Hepatocyte (in vitro differentiated cells): ENCODE results near the gene BUD13. TPM values are rescaled to one million over a fixed set of nuclear protein-coding genes. Genes with fewer than 3 reads are reported as not detected.
A peak's percentile ranks its signal among the peaks of the same experiment; 100 is the strongest.
"Not testable (repeated sequence)": the region's sequence is repeated elsewhere in the genome, so short reads cannot be mapped to it uniquely, and the experiment has no call there.

Source experiments
- DNase-seq: peaks from one replicate; pipeline ENCODE4 v3.0.0-alpha.2; 2016; ENCODE audit warnings: low spot score
- H2AFZ ChIP-seq: fragments of 200-600 bp; sonication (generic); 2 replicates; pipeline ENCODE4 v1.6.0; 2016; ENCODE audit warnings: antibody characterized with exemption, mild to moderate bottlenecking
- H3K27ac ChIP-seq: fragments of 200-600 bp; sonication (generic); 2 replicates; pipeline ENCODE4 v1.5.1; 2016; ENCODE audit warnings: mild to moderate bottlenecking
- H3K27me3 ChIP-seq: fragments of 200-600 bp; sonication (generic); 2 replicates; pipeline ENCODE4 v1.6.1; 2016
- H3K36me3 ChIP-seq: fragments of 200-600 bp; sonication (generic); replicated peaks from 2 replicates; pipeline ENCODE4 v1.5.1; 2016; ENCODE audit warnings: low read depth; ENCODE audit not compliant: insufficient read depth
- H3K4me1 ChIP-seq: fragments of 200-600 bp; sonication (generic); 2 replicates; pipeline ENCODE4 v1.5.1; 2016; ENCODE audit warnings: mild to moderate bottlenecking, moderate library complexity; ENCODE audit not compliant: insufficient read depth
- H3K4me2 ChIP-seq: fragments of 200-600 bp; sonication (generic); 2 replicates; pipeline ENCODE4 v1.6.0; 2016
- H3K4me3 ChIP-seq: fragments of 200-600 bp; sonication (generic); 2 replicates; pipeline ENCODE4 v1.5.1; 2016; ENCODE audit warnings: mild to moderate bottlenecking
- H3K79me2 ChIP-seq: fragments of 200-600 bp; sonication (generic); 2 replicates; pipeline ENCODE4 v1.6.0; 2017; ENCODE audit warnings: mild to moderate bottlenecking
- H3K9me2 ChIP-seq: fragments of 200-600 bp; sonication (generic); replicated peaks from 2 replicates; pipeline ENCODE4 v1.6.0; 2017; ENCODE audit warnings: mild to moderate bottlenecking; ENCODE audit not compliant: insufficient read depth
- H3K9me3 ChIP-seq: fragments of 200-600 bp; sonication (generic); 2 replicates; pipeline ENCODE4 v1.5.1; 2016; ENCODE audit warnings: low read depth, mild to moderate bottlenecking
- H4K20me1 ChIP-seq: fragments of 200-600 bp; sonication (generic); 2 replicates; pipeline ENCODE4 v1.6.0; 2016; ENCODE audit warnings: mild to moderate bottlenecking; ENCODE audit not compliant: insufficient read depth, poor library complexity, severe bottlenecking
- EZH2 ChIP-seq: fragments of 200-600 bp; sonication (generic); IDR thresholded peaks from 2 replicates; pipeline ENCODE4 v1.6.1; 2016; ENCODE audit warnings: antibody characterized with exemption, mild to moderate bottlenecking, borderline replicate concordance
- EZH2phosphoT487 ChIP-seq: fragments of 200-600 bp; sonication (generic); IDR thresholded peaks from one replicate; pipeline ENCODE4 v1.6.1; 2018; ENCODE audit warnings: antibody characterized with exemption, mild to moderate bottlenecking, low read depth, moderate library complexity; ENCODE audit not compliant: unreplicated experiment, severe bottlenecking
- WGBS: methylation state at CpG from one replicate; pipeline ENCODE4 v1.1.6; 2016; ENCODE audit warnings: low lambda C conversion rate; ENCODE audit errors: missing lambda C conversion rate; 5-methylcytosine and 5-hydroxymethylcytosine counted together
- polyA plus RNA-seq: library from polyadenylated mRNA; unstranded; fragments of >200 nt; fragmentation: Nextera tagmentation; extraction: Ambion mirVana; gene quantifications from 2 replicates; pipeline ENCODE4 v1.2.1, GENCODE V29; 2016
- total RNA-seq: library from RNA; depleted of rRNA; stranded (reverse); fragments of >200 nt; gene quantifications from 2 replicates; pipeline ENCODE4 v1.2.3, GENCODE V29; 2014
- TF ChIP-seq, protein P1 (sequence below): fragments of 200-600 bp; sonication (generic); IDR thresholded peaks from 2 replicates; pipeline ENCODE4 v1.5.1; 2016; ENCODE audit warnings: antibody characterized with exemption, mild to moderate bottlenecking; ENCODE audit not compliant: poor library complexity

Gene BUD13
- total and polyA plus RNA-seq, 2 experiments from 2014 or later: 11.1 to 12.6 TPM

DNA sequence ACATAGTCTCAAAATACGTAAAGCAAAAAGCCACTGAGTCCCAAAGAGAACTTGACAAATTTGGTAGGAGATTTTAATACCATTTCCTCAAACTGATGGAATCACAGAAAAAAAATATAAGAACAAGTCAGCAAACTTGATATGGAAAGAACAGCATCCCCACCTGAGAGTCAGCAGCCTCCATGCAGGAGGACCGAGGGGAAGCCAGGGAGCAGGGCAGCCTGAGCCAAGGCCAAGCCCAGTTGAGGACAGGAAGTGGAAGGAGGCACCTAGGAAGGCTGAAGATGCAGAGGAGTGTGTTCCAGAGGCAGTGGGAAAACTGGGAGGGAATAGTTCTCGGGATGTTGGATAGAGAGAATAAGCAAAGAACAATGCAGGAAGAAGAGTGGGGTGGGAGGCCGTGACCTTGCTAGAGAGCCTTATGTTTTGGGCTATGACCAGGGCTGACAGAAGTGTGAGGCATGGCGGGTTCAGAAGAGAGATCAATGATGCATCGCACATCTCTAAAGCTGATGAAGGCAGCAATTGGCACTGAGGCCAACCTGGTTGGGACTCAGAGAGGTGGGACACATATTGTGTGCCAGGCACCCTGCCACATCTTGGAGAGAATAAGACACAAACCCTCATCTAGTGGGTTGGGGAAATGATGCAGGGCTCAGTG, 34.9 kb upstream of the BUD13 start:
- H3K79me2 ChIP-seq: no peaks in the 10 kb centered on the region
- H3K4me1 ChIP-seq: peaks cover 6% of the 10 kb centered on the region
- no peak for DNase-seq
- no peak overlapping the region for H3K4me2 ChIP-seq
- TF ChIP-seq EZH2phosphoT487 (no peak), EZH2 (no peak)
- TF ChIP-seq, protein P1, sequence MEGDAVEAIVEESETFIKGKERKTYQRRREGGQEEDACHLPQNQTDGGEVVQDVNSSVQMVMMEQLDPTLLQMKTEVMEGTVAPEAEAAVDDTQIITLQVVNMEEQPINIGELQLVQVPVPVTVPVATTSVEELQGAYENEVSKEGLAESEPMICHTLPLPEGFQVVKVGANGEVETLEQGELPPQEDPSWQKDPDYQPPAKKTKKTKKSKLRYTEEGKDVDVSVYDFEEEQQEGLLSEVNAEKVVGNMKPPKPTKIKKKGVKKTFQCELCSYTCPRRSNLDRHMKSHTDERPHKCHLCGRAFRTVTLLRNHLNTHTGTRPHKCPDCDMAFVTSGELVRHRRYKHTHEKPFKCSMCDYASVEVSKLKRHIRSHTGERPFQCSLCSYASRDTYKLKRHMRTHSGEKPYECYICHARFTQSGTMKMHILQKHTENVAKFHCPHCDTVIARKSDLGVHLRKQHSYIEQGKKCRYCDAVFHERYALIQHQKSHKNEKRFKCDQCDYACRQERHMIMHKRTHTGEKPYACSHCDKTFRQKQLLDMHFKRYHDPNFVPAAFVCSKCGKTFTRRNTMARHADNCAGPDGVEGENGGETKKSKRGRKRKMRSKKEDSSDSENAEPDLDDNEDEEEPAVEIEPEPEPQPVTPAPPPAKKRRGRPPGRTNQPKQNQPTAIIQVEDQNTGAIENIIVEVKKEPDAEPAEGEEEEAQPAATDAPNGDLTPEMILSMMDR: no peak
- H3K9me2 ChIP-seq: no peaks in the 10 kb centered on the region
- H3K27me3 ChIP-seq: no peaks in the 10 kb centered on the region
- H3K4me3 ChIP-seq: no peak overlapping the region
- no peak overlapping the region for H2AFZ ChIP-seq
- H3K9me3 ChIP-seq: no peaks in the 10 kb centered on the region
- peak overlapping the region; percentile 56 for H3K27ac ChIP-seq
- no peaks in the 10 kb centered on the region for H3K36me3 ChIP-seq
- H4K20me1 ChIP-seq: no peaks in the 10 kb centered on the region
- 89% methylated on average over 6 of the region's 6 CpGs for WGBS

GRCh38 chr11:116804001-116804400, 31.2 kb upstream of the BUD13 start:
- Histone ChIP-seq H3K9me2 (no peaks in the 10 kb centered on the region), H3K27ac (no peak overlapping the region), H3K9me3 (no peaks in the 10 kb centered on the region), H3K27me3 (no peaks in the 10 kb centered on the region), H3K4me3 (no peak overlapping the region), H3K4me2 (no peak overlapping the region), H3K36me3 (no peaks in the 10 kb centered on the region), H4K20me1 (no peaks in the 10 kb centered on the region), H2AFZ (no peak overlapping the region), H3K4me1 (peaks cover 4% of the 10 kb centered on the region), H3K79me2 (no peaks in the 10 kb centered on the region)
- WGBS: 80% methylated on average over 3 of the region's 3 CpGs
- TF ChIP-seq EZH2: no peak
- TF ChIP-seq, protein P1: no peak
- TF ChIP-seq EZH2phosphoT487: no peak
- no peak for DNase-seq

DNA sequence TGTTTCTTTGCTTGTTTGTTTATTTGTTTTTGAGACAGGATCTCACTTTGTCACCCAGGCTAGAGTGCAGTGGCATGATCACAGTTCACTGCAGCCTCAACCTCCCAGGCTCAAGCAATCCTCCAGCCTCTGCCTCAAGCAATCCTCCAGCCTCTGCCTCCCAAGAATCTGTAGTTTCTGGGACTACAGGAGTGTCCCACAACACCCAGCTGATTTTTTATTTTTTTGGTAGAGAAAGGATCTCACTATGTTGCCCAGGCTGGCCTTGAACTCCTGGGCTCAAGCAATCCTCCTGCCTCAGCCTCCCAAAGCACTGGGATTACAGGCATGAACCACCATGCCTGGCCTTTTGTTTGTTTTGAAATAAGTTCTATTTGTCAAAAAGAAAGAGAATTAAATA, 28.9 kb upstream of the BUD13 start:
- not testable (repeated sequence) for H3K4me3 ChIP-seq, H3K27ac ChIP-seq, DNase-seq, H3K4me1 ChIP-seq, H4K20me1 ChIP-seq, H3K79me2 ChIP-seq, H3K9me3 ChIP-seq, H3K36me3 ChIP-seq, H3K4me2 ChIP-seq, H2AFZ ChIP-seq, H3K27me3 ChIP-seq, H3K9me2 ChIP-seq

- no peaks in the 10 kb centered on the region for H3K4me1 ChIP-seq
- no peak for DNase-seq
- no peaks in the 10 kb centered on the region for H3K36me3 ChIP-seq
- H3K27me3 ChIP-seq: no peaks in the 10 kb centered on the region
- H3K9me3 ChIP-seq: no peaks in the 10 kb centered on the region
- WGBS: 89% methylated on average over 2 of the region's 2 CpGs
- H3K27ac ChIP-seq: no peak overlapping the region
- no peaks in the 10 kb centered on the region for H3K9me2 ChIP-seq
- no peaks in the 10 kb centered on the region for H4K20me1 ChIP-seq
- no peak overlapping the region for H3K4me2 ChIP-seq
- no peaks in the 10 kb centered on the region for H3K79me2 ChIP-seq
- no peak for TF ChIP-seq EZH2phosphoT487
- TF ChIP-seq, protein P1: no peak
- TF ChIP-seq EZH2: no peak
- H2AFZ ChIP-seq: no peak overlapping the region
- H3K4me3 ChIP-seq: no peak overlapping the region
Observed at GRCh38 chr11:116800610-116801009, 27.8 kb upstream of the BUD13 start.
